Endodermal cell (in vitro differentiated cells): ENCODE results near the gene GPRC5B. TPM values are rescaled to one million over a fixed set of nuclear protein-coding genes. Genes with fewer than 3 reads are reported as not detected.
A peak's percentile ranks its signal among the peaks of the same experiment; 100 is the strongest.

Source experiments
- DNase-seq: peaks from one replicate; pipeline ENCODE4 v3.0.0-alpha.2; 2017
- H3K27ac ChIP-seq: 2 replicates; pipeline ENCODE4 v1.5.1; 2013; ENCODE audit warnings: mild to moderate bottlenecking, low read depth, low read length, moderate library complexity
- H3K27me3 ChIP-seq: 2 replicates; pipeline ENCODE4 v1.6.1; 2013; ENCODE audit warnings: mild to moderate bottlenecking, low read length, moderate library complexity; ENCODE audit not compliant: insufficient read depth, control insufficient read depth, poor library complexity, severe bottlenecking
- H3K36me3 ChIP-seq: 2 replicates; pipeline ENCODE4 v1.7.0; 2013; ENCODE audit warnings: mild to moderate bottlenecking, low read length, moderate library complexity; ENCODE audit not compliant: control insufficient read depth, insufficient read depth
- H3K4me1 ChIP-seq: one replicate; pipeline ENCODE4 v1.7.0; 2013; ENCODE audit warnings: low read length; ENCODE audit not compliant: control insufficient read depth, insufficient read depth
- H3K4me3 ChIP-seq: 2 replicates; pipeline ENCODE4 v1.5.1; 2013; ENCODE audit warnings: mild to moderate bottlenecking, low read length, moderate library complexity
- H3K9ac ChIP-seq: 2 replicates; pipeline ENCODE4 v1.6.1; 2013; ENCODE audit warnings: mild to moderate bottlenecking, low read length, moderate library complexity; ENCODE audit not compliant: poor library complexity, severe bottlenecking; ENCODE audit errors: extremely low read depth
- H3K9me3 ChIP-seq: 2 replicates; pipeline ENCODE4 v1.6.1; 2013; ENCODE audit warnings: mild to moderate bottlenecking, low read length, moderate library complexity; ENCODE audit not compliant: control insufficient read depth
- H3K27ac Mint-ChIP-seq: 2 replicates; pipeline ENCODE4 v1.8.0; 2020; ENCODE audit warnings: mixed read lengths
- H3K27me3 Mint-ChIP-seq: 2 replicates; pipeline ENCODE4 v1.8.0; 2021; ENCODE audit warnings: mild to moderate bottlenecking, mixed read lengths; ENCODE audit not compliant: insufficient read depth
- H3K36me3 Mint-ChIP-seq: 2 replicates; pipeline ENCODE4 v1.8.0; 2020; ENCODE audit warnings: low read depth, mixed read lengths
- H3K4me1 Mint-ChIP-seq: 2 replicates; pipeline ENCODE4 v1.8.0; 2020; ENCODE audit warnings: mixed read lengths
- H3K4me3 Mint-ChIP-seq: 2 replicates; pipeline ENCODE4 v1.8.0; 2020; ENCODE audit warnings: mild to moderate bottlenecking, moderate library complexity, mixed read lengths
- H3K9me3 Mint-ChIP-seq: 2 replicates; pipeline ENCODE4 v1.8.0; 2020; ENCODE audit warnings: mild to moderate bottlenecking, mixed read lengths
- WGBS, 2 experiments: methylation state at CpG; one replicate each; pipeline versions ENCODE4 v1.1.5 to v1.1.7; 2013; ENCODE audit warnings: missing lambda C conversion rate in 2 of 2, mixed read lengths in 1 of 2; ENCODE audit not compliant: insufficient coverage in 1 of 2, insufficient read length in 1 of 2; 5-methylcytosine and 5-hydroxymethylcytosine counted together
- total RNA-seq, 2 donors: library from RNA; stranded (reverse); fragmentation: NEBNext Ultra II Directional in 1 of 2; extraction: Animal tissue kit (Norgen Biotek cat#: 25700) in 1 of 2; gene quantifications; 2 replicates in 1 of 2; 3 replicates in 1 of 2; pipeline ENCODE4 v1.2.1, GENCODE V29; 2021
- TF ChIP-seq, protein P1 (sequence below): fragments of 200-600 bp; sonication (generic); conservative IDR thresholded peaks from 2 replicates; pipeline ENCODE4 v1.5.0; 2021; ENCODE audit warnings: antibody characterized with exemption, mild to moderate bottlenecking

GPRC5B gene
- total RNA-seq, 2 donors from 2014 or later = 39.5 to 49.1 TPM

DNA sequence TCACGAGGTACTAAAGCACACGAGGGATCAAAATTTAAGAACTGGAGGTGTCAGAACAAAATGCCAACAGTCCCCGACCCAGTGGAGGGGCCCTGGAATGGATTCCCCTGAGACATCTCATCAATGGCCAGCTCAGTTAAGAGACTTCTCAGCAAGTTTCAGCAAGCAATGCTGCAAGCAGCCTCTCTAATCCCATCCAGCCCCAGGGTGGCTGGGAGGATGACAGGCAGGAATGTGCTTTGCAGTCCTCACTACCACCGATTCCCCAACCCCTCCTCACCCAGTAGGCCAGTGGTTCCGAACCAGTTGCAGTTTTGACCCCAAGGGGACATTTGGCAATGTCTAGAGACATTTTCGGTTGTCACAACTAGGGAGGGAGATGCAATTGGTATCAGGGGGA is 8.7 kb downstream of the GPRC5B start:
- TF ChIP-seq, protein P1, sequence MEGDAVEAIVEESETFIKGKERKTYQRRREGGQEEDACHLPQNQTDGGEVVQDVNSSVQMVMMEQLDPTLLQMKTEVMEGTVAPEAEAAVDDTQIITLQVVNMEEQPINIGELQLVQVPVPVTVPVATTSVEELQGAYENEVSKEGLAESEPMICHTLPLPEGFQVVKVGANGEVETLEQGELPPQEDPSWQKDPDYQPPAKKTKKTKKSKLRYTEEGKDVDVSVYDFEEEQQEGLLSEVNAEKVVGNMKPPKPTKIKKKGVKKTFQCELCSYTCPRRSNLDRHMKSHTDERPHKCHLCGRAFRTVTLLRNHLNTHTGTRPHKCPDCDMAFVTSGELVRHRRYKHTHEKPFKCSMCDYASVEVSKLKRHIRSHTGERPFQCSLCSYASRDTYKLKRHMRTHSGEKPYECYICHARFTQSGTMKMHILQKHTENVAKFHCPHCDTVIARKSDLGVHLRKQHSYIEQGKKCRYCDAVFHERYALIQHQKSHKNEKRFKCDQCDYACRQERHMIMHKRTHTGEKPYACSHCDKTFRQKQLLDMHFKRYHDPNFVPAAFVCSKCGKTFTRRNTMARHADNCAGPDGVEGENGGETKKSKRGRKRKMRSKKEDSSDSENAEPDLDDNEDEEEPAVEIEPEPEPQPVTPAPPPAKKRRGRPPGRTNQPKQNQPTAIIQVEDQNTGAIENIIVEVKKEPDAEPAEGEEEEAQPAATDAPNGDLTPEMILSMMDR = no peak
- Histone ChIP-seq H3K4me3 (no peak overlapping the region), H3K9ac (no peak overlapping the region), H3K27ac (no peak overlapping the region), H3K27me3 (no peaks in the 10 kb centered on the region), H3K36me3 (peaks cover 27% of the 10 kb centered on the region), H3K9me3 (no peaks in the 10 kb centered on the region), H3K4me1 (peaks cover 4% of the 10 kb centered on the region)
- Mint-ChIP-seq H3K4me3 (no peak overlapping the region), H3K27me3 (no peaks in the 10 kb centered on the region), H3K4me1 (peaks cover 20% of the 10 kb centered on the region), H3K27ac (peak overlapping the region; percentile 30), H3K36me3 (peaks cover 34% of the 10 kb centered on the region), H3K9me3 (no peaks in the 10 kb centered on the region)
- WGBS, 2 experiments = 78 to 96% methylated on average over 3 to 6 of the region's 6 CpGs
- no peak for DNase-seq

DNA sequence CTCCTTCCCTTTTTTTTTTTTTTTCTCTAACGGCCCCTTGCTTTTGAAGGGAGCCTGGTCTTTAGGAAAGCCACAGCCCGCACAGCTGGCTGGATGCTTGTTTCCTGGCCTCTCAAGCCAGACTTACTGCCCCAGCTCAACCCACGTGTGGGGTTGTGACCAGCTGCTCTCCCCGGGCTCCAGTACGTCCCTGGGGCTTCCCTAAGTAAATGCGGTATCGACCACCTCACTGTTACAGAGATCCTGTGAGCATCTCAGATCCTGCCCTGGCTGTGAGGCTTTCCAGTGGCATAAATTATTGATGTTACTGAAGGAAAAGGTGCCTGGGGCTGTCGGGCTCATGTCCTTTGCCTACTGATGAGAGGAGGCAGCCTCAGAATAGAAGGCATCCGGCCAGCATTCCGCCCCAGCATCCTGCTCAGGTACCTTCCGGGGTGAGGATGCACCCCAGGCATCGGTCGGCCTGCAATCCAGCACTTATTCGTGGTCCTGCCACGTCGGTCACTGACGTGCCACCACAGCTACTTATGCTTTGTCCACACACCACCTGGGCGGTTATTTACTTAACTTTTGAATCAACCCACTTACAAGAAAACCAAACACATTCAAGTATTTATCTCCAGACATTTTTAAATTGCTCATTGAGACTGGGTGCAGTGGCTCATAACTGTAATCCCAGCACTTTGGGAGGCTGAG is 9.6 kb downstream of the GPRC5B start:
- Mint-ChIP-seq H3K4me3 (no peak overlapping the region), H3K27me3 (no peaks in the 10 kb centered on the region), H3K4me1 (peaks cover 20% of the 10 kb centered on the region), H3K27ac (no peak overlapping the region), H3K36me3 (peaks cover 38% of the 10 kb centered on the region), H3K9me3 (no peaks in the 10 kb centered on the region)
- TF ChIP-seq, protein P1 = no peak
- Histone ChIP-seq H3K27me3 (no peaks in the 10 kb centered on the region), H3K27ac (no peak overlapping the region), H3K9me3 (no peaks in the 10 kb centered on the region), H3K9ac (no peak overlapping the region), H3K4me1 (peaks cover 4% of the 10 kb centered on the region), H3K4me3 (no peak overlapping the region), H3K36me3 (peaks cover 30% of the 10 kb centered on the region)
- no peak for DNase-seq
- WGBS, 2 experiments = 86 to 92% methylated on average over 16 to 18 of the region's 18 CpGs

DNA sequence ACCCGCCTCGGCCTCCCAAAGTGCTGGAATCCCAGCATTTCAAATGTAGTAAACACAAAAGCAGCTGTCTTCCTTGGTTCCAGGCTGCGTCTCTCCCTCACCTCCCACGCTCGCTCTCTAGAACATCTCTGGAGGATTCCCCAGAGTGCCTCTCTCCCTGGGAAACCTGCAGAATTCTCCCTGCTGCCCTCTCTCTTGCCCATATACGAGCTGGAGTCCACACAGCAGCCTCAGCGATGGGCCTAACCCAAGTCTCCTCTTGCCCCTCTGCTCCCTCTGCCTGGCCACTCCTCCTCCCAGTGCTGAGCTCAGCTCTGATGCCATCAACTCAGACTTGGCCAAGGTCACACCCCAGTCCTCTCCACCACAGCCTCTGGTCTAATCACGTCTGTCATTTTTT is 10.6 kb downstream of the GPRC5B start:
- H3K9me3 ChIP-seq = no peaks in the 10 kb centered on the region
- WGBS, 2 experiments = 95 to 100% methylated on average over 6 to 8 of the region's 8 CpGs
- no peak overlapping the region for H3K27ac Mint-ChIP-seq
- H3K9ac ChIP-seq = no peak overlapping the region
- no peaks in the 10 kb centered on the region for H3K27me3 ChIP-seq
- no peaks in the 10 kb centered on the region for H3K27me3 Mint-ChIP-seq
- H3K4me3 Mint-ChIP-seq = no peak overlapping the region
- H3K4me1 Mint-ChIP-seq = peaks cover 15% of the 10 kb centered on the region
- DNase-seq = no peak
- H3K36me3 ChIP-seq = peaks cover 33% of the 10 kb centered on the region
- TF ChIP-seq, protein P1 = no peak
- no peaks in the 10 kb centered on the region for H3K9me3 Mint-ChIP-seq
- peaks cover 4% of the 10 kb centered on the region for H3K4me1 ChIP-seq
- H3K4me3 ChIP-seq = no peak overlapping the region
- peaks cover 37% of the 10 kb centered on the region for H3K36me3 Mint-ChIP-seq
- H3K27ac ChIP-seq = no peak overlapping the region
